Measurements from ENCODE around the gene JPH3.
"Not testable (repeated sequence)": the region's sequence is repeated elsewhere in the genome, so short reads cannot be mapped to it uniquely, and the experiment has no call there.

Gene JPH3

GRCh38 chr16:87654826-87655225 lies 52.5 kb downstream of the JPH3 start:
- no peak for DNase-seq (ENCODE audit: low spot score)

GRCh38 chr16:87656328-87656727 lies 54.0 kb downstream of the JPH3 start:
- no peak for DNase-seq (ENCODE audit: low spot score)

GRCh38 chr16:87657621-87658192 lies 55.4 kb downstream of the JPH3 start:
- no peak for DNase-seq (ENCODE audit: low spot score)

GRCh38 chr16:87658564-87659225 lies 56.4 kb downstream of the JPH3 start:
- no peak for DNase-seq (ENCODE audit: low spot score)

DNA sequence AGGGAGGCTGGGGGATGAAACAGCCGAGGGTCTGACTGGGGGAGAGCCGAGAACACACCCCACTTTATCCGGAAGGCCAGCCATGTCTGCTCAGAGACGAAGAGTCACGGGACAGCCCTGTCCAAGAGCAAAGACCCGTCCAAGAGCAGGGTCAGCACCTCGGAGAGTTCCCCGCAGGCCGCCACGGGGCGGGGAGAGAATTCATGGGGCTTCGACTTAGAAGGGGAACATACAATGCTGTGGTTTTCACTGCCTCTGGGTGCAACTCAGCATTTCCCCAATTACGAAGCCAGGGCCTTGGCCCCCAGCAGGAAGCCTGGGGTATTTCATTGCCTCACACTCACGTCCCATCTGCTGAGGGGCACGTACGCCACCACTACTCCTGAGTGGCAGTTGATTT lies 59.3 kb downstream of the JPH3 start:
- DNase-seq (ENCODE audit: low spot score): no peak

- DNase-seq (ENCODE audit: low spot score): no peak
Observed at GRCh38 chr16:87662254-87663204, 60.2 kb downstream of the JPH3 start.

- DNase-seq (ENCODE audit: low spot score): peak; percentile 4
Observed at GRCh38 chr16:87664792-87665191, 62.5 kb downstream of the JPH3 start.

GRCh38 chr16:87665193-87665592 lies 62.9 kb downstream of the JPH3 start:
- DNase-seq (ENCODE audit: low spot score): no peak

DNA sequence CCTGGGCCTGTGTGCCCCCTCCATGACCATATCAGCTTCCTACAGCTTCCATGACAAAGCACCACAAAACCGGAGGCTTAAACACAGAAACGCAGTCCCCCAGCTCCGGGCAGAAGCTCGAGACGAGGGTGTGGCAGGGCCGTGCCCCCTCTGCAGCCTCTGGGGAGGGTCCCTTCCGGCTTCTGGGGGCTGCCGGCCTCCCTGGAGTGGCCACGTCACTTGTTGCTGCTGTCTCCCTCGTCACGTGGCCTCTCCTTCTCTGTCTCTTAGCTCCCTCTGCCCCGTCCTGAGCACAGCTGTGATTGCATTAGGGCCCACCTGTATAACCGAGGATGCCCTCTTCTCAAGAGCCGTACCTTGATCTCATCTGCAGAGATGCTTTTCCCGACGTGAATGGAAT lies 64.6 kb downstream of the JPH3 start:
- DNase-seq (ENCODE audit: low spot score): no peak

GRCh38 chr16:87667443-87667842 lies 65.1 kb downstream of the JPH3 start:
- DNase-seq (ENCODE audit: low spot score): no peak

GRCh38 chr16:87667946-87668345 lies 65.6 kb downstream of the JPH3 start:
- no peak for DNase-seq (ENCODE audit: low spot score)

GRCh38 chr16:87669672-87670071 lies 67.4 kb downstream of the JPH3 start:
- DNase-seq (ENCODE audit: low spot score): no peak

- DNase-seq (ENCODE audit: low spot score): no peak
Observed at GRCh38 chr16:87671221-87671620, 68.9 kb downstream of the JPH3 start.

GRCh38 chr16:87671715-87672270 lies 69.5 kb downstream of the JPH3 start:
- no peak for DNase-seq (ENCODE audit: low spot score)

GRCh38 chr16:87674419-87674818 lies 72.1 kb downstream of the JPH3 start:
- DNase-seq (ENCODE audit: low spot score): no peak

GRCh38 chr16:87675111-87675719 lies 72.9 kb downstream of the JPH3 start:
- no peak for DNase-seq (ENCODE audit: low spot score)

- DNase-seq (ENCODE audit: low spot score): no peak
Observed at GRCh38 chr16:87677830-87678229, 75.5 kb downstream of the JPH3 start.

GRCh38 chr16:87678618-87679017 lies 76.3 kb downstream of the JPH3 start:
- DNase-seq (ENCODE audit: low spot score): no peak

GRCh38 chr16:87679593-87680271 lies 77.4 kb downstream of the JPH3 start:
- DNase-seq (ENCODE audit: low spot score): no peak

- no peak for DNase-seq (ENCODE audit: low spot score)
Observed at GRCh38 chr16:87680272-87680644, 78.0 kb downstream of the JPH3 start.

- not testable (repeated sequence) for DNase-seq (ENCODE audit: low spot score)
Observed at GRCh38 chr16:87681051-87681602, 78.8 kb downstream of the JPH3 start.

All from pons (tissue), 1 donor.